HEK293T (cell line): ENCODE measurements around the gene SNAPC1.

Experiments used
- ARNT ChIP-seq: fragments of 450-650 bp; IDR thresholded peaks from 2 replicates; pipeline ENCODE4 v1.6.1; 2017; ENCODE audit warnings: mild to moderate bottlenecking
- BHLHE40 ChIP-seq: fragments of 450-650 bp; IDR thresholded peaks from 2 replicates; pipeline ENCODE4 v1.6.1; 2016; ENCODE audit warnings: mild to moderate bottlenecking, moderate library complexity, borderline replicate concordance
- ELF4 ChIP-seq: fragments of 450-650 bp; IDR thresholded peaks from 2 replicates; pipeline ENCODE4 v1.6.1; 2017; ENCODE audit warnings: antibody characterized with exemption
- FOXA1 ChIP-seq: fragments of 450-650 bp; IDR thresholded peaks from 2 replicates; pipeline ENCODE4 v1.6.1; 2016; ENCODE audit warnings: mild to moderate bottlenecking
- FOXM1 ChIP-seq: fragments of 450-650 bp; IDR thresholded peaks from 2 replicates; pipeline ENCODE4 v1.6.1; 2017; ENCODE audit warnings: mild to moderate bottlenecking, borderline replicate concordance
- HDGF ChIP-seq: fragments of 450-650 bp; IDR thresholded peaks from 2 replicates; pipeline ENCODE4 v1.6.1; 2017; ENCODE audit warnings: antibody characterized with exemption, borderline replicate concordance
- NFRKB ChIP-seq: fragments of 450-650 bp; IDR thresholded peaks from 2 replicates; pipeline ENCODE4 v1.6.1; 2016; ENCODE audit warnings: mild to moderate bottlenecking, moderate library complexity
- PKNOX1 ChIP-seq: fragments of 450-650 bp; IDR thresholded peaks from 2 replicates; pipeline ENCODE4 v1.6.1; 2016
- SP1 ChIP-seq: fragments of 450-650 bp; IDR thresholded peaks from 2 replicates; pipeline ENCODE4 v1.6.1; 2017
- SUZ12 ChIP-seq: fragments of 450-650 bp; IDR thresholded peaks from 2 replicates; pipeline ENCODE4 v1.6.1; 2016; ENCODE audit warnings: mild to moderate bottlenecking
- TARDBP ChIP-seq: fragments of 450-650 bp; IDR thresholded peaks from 2 replicates; pipeline ENCODE4 v1.6.1; 2016
- ZNF384 ChIP-seq: fragments of 450-650 bp; IDR thresholded peaks from 2 replicates; pipeline ENCODE4 v1.6.1; 2016

DNA sequence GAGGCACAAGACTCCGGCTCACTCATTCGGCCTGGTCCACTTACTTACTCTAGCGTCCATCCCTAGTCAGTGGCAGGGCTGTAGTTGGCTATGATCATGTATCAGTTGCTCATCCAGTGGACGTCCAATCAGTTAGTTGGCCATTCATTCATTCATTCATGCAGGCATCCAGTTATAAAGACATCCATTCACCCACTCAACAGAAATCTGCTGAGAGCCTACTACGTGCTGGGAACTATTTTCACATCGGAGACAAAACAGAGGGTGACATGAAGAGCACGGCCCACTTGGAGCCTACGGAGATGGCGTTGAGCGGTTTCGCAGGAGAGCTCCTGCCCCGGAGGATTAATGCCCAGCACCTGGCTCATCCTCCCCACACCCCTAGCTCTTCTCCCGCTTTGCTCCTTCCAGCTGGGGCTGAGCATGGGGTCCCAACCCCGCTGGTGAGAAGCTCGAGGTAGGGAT is 49.7 kb downstream of the SNAPC1 start:
- no peak for TF ChIP-seq FOXM1
- no peak for TF ChIP-seq FOXA1
- no peak for TF ChIP-seq PKNOX1
- no peak for TF ChIP-seq ZNF384
- no peak for TF ChIP-seq HDGF
- no peak for TF ChIP-seq BHLHE40
- no peak for TF ChIP-seq NFRKB
- no peak for TF ChIP-seq TARDBP
- TF ChIP-seq ARNT = no peak
- no peak for TF ChIP-seq SUZ12
- no peak for TF ChIP-seq ELF4
- TF ChIP-seq SP1 = no peak
